ENCODE measurements around the gene WDR49.
"Not testable (repeated sequence)": the region's sequence is repeated elsewhere in the genome, so short reads cannot be mapped to it uniquely, and the experiment has no call there.

The WDR49 gene

GRCh38 chr3:167653760-167654159 lies at the start of gene WDR49:
Gene WDR49, minus strand, starts transcription at chr3:167653942. Its CDS starts 517 bp downstream, at chr3:167653425.
- no peak for DNase-seq

- DNase-seq: no peak
Observed at GRCh38 chr3:167700926-167701325, 47.2 kb upstream of the WDR49 start.

GRCh38 chr3:167700046-167700445 lies 46.3 kb upstream of the WDR49 start:
- no peak for DNase-seq

- no peak for DNase-seq
Observed at GRCh38 chr3:167694121-167694520, 40.4 kb upstream of the WDR49 start.

- no peak for DNase-seq
Observed at GRCh38 chr3:167691366-167691765, 37.6 kb upstream of the WDR49 start.

- DNase-seq: no peak
Observed at GRCh38 chr3:167684388-167684993, 30.7 kb upstream of the WDR49 start.

- no peak for DNase-seq
Observed at GRCh38 chr3:167679526-167679925, 25.8 kb upstream of the WDR49 start.

- DNase-seq: no peak
Observed at GRCh38 chr3:167675848-167676247, 22.1 kb upstream of the WDR49 start.

- DNase-seq: no peak
Observed at GRCh38 chr3:167673221-167673620, 19.5 kb upstream of the WDR49 start.

GRCh38 chr3:167671878-167672427 lies 18.2 kb upstream of the WDR49 start:
- no peak for DNase-seq

- DNase-seq: no peak
Observed at GRCh38 chr3:167669699-167670098, 16.0 kb upstream of the WDR49 start.

- no peak for DNase-seq
Observed at GRCh38 chr3:167668651-167669050, 14.9 kb upstream of the WDR49 start.

GRCh38 chr3:167666563-167666962 lies 12.8 kb upstream of the WDR49 start:
- DNase-seq: no peak

- no peak for DNase-seq
Observed at GRCh38 chr3:167662919-167663400, 9.2 kb upstream of the WDR49 start.

GRCh38 chr3:167657684-167658225 lies 4.0 kb upstream of the WDR49 start:
- no peak for DNase-seq

GRCh38 chr3:167656821-167657220 lies 3.1 kb upstream of the WDR49 start:
- no peak for DNase-seq

- no peak for DNase-seq
Observed at GRCh38 chr3:167653155-167653554, 587 bp downstream of the WDR49 start.

GRCh38 chr3:167651826-167652225 lies 1.9 kb downstream of the WDR49 start:
- no peak for DNase-seq

GRCh38 chr3:167650459-167650858 lies 3.3 kb downstream of the WDR49 start:
- DNase-seq: no peak

- no peak for DNase-seq
Observed at GRCh38 chr3:167649746-167650145, 4.0 kb downstream of the WDR49 start.

GRCh38 chr3:167644611-167645010 lies 9.1 kb downstream of the WDR49 start:
- DNase-seq: no peak

GRCh38 chr3:167631471-167631870 lies 22.3 kb downstream of the WDR49 start:
- DNase-seq: no peak

GRCh38 chr3:167626490-167626889 lies 27.3 kb downstream of the WDR49 start:
- DNase-seq: no peak

- DNase-seq: no peak
Observed at GRCh38 chr3:167615030-167615429, 38.7 kb downstream of the WDR49 start.

- DNase-seq: not testable (repeated sequence)
Observed at GRCh38 chr3:167614196-167614595, 39.5 kb downstream of the WDR49 start.

Data from T1000 (cell line).